ENCODE data around the gene CD109. TPM values are rescaled to one million over a fixed set of nuclear protein-coding genes. Genes with fewer than 3 reads are reported as not detected.

CD109 gene
- total and polyA plus RNA-seq, 2 experiments from 2014 or later = 1.5 to 2.1 TPM

- H3K27ac ChIP-seq = no peak overlapping the region
- no peak overlapping the region for H3K4me3 ChIP-seq
- no peaks in the 10 kb centered on the region for H3K27me3 ChIP-seq
- TF ChIP-seq CTCF (IDR thresholded peaks at IDR 0.05; ENCODE audit: low read depth, low read length) = no peak
- DNase-seq (ENCODE audit: low read depth in 1 of 2, low spot score in 1 of 2) = no peak
- H3K36me3 ChIP-seq = no peaks in the 10 kb centered on the region
- H3K9me3 ChIP-seq (ENCODE audit: low read depth) = no peaks in the 10 kb centered on the region
- H3K4me1 ChIP-seq (ENCODE audit: low read depth) = peaks cover 3% of the 10 kb centered on the region
Measured at GRCh38 chr6:73655341-73655917, 40.6 kb upstream of the CD109 start.

DNA sequence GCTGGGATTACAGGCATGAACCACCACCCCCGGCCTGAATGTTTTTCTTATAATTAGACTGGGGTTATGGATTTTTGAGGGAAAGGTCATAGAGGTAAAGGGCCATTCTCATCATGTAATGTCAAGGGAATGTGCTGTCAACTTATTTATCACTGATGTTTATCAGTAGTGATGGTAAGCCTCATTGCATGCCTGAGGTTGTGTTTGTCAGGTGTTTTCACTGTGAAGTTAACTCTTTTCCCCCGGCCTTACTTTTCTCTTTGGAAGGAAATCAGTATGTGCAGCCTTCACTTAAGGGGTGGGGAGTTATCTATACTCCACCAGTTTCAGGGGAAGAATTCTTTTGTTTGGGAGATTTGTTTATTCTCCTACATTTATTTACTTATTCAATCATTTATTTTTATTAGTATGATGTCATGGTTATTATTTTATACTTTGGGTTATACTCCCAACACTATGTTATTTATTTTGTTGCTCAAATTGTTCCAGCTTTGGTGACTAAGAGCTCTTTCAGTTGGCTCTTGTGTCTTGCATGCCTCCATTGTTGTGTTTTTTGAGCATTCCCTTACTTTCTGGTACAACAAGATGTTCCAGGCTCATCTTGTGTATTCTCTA, 39.4 kb upstream of the CD109 start:
- no peak for TF ChIP-seq CTCF (IDR thresholded peaks at IDR 0.05; ENCODE audit: low read depth, low read length)
- no peaks in the 10 kb centered on the region for H3K27me3 ChIP-seq
- H3K4me3 ChIP-seq = no peak overlapping the region
- no peaks in the 10 kb centered on the region for H3K9me3 ChIP-seq (ENCODE audit: low read depth)
- H3K27ac ChIP-seq = no peak overlapping the region
- DNase-seq (ENCODE audit: low read depth in 1 of 2, low spot score in 1 of 2) = no peak
- peaks cover 3% of the 10 kb centered on the region for H3K4me1 ChIP-seq (ENCODE audit: low read depth)
- no peaks in the 10 kb centered on the region for H3K36me3 ChIP-seq

DNA sequence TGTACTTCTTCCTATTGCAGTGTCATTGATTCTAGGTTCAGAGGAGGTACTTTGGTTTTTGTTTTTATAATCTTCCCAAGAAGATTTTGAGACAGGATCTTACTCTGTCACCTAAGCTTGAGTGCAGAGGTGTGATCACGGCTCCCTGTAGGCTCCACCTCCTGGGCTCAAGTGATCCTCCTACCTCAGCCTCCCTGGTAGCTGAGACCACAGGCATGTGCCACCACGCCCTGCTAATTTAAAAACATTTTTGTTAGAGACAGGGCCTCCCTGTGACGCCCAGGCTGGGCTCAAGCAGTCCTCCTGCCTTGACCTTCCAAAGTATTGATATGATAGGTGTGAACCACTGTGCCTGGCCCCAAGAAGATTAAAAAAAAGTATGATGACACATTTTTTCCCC, 38.8 kb upstream of the CD109 start:
- Histone ChIP-seq H3K9me3 (ENCODE audit: low read depth) (no peaks in the 10 kb centered on the region), H3K4me3 (no peak overlapping the region), H3K27ac (no peak overlapping the region), H3K4me1 (ENCODE audit: low read depth) (peaks cover 3% of the 10 kb centered on the region), H3K36me3 (no peaks in the 10 kb centered on the region), H3K27me3 (no peaks in the 10 kb centered on the region)
- DNase-seq (ENCODE audit: low read depth in 1 of 2, low spot score in 1 of 2) = no peak
- no peak for TF ChIP-seq CTCF (IDR thresholded peaks at IDR 0.05; ENCODE audit: low read depth, low read length)

DNA sequence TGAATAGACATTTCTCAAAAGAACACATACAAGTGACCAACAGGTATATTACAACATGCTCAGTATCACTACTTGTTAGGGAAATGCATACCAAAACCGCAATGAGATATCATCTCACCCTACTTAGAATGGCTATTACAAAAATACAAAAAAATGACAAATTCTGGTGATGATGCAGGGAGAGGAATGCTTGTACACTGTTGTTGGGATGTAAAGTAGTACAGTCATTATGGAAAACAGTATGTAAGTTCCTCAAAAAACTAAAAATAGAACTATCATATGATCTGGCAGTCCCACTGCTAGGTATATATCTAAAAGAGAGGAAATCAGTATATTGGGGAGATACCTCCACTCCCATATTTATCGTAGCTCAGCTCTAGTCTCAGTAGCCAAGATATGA, 31.3 kb upstream of the CD109 start:
- peaks cover 7% of the 10 kb centered on the region for H3K4me1 ChIP-seq (ENCODE audit: low read depth)
- H3K27ac ChIP-seq = no peak overlapping the region
- no peak for DNase-seq (ENCODE audit: low read depth in 1 of 2, low spot score in 1 of 2)
- H3K4me3 ChIP-seq = no peak overlapping the region
- H3K36me3 ChIP-seq = no peaks in the 10 kb centered on the region
- TF ChIP-seq CTCF (IDR thresholded peaks at IDR 0.05; ENCODE audit: low read depth, low read length) = no peak
- H3K27me3 ChIP-seq = peaks cover 20% of the 10 kb centered on the region
- no peaks in the 10 kb centered on the region for H3K9me3 ChIP-seq (ENCODE audit: low read depth)

DNA sequence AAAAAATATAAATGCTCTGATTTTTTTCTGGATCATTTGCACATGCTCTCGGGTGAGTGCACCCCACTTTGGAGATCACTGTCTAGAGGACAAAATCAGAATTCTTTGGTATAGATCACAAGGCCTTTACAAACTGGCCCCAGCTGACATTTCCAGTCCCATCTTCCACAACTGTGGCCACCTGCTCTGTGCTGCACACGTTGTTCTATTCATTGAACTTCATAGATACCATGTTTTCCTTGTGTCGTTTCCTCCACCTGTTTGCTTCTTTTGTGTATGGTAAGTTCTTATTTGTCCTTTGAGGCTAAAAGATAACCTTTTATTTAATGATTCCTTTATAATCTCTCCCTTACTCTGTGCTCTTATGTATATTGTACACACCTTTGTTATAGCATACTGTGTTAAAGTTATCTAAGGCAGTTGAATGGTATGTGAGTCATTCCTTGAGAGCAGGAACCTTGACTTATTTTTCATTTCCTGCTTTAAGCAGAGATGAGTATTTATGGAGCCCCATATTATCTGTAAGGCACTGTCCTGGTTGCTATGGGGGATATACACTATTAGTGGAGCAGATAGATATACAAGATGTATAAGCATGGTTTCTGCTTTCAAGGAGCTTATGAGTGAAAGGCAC, 30.2 kb upstream of the CD109 start:
- Histone ChIP-seq H3K27ac (no peak overlapping the region), H3K9me3 (ENCODE audit: low read depth) (no peaks in the 10 kb centered on the region), H3K4me1 (ENCODE audit: low read depth) (peaks cover 7% of the 10 kb centered on the region), H3K4me3 (no peak overlapping the region), H3K27me3 (peaks cover 20% of the 10 kb centered on the region), H3K36me3 (no peaks in the 10 kb centered on the region)
- TF ChIP-seq CTCF (IDR thresholded peaks at IDR 0.05; ENCODE audit: low read depth, low read length) = no peak
- peak in 1 of 2 donors; percentile 19 for DNase-seq (ENCODE audit: low read depth in 1 of 2, low spot score in 1 of 2)

Data from cardiac muscle cell (in vitro differentiated cells and primary cell).